Effector CD8-positive, alpha-beta T cell (primary cell): ENCODE results near the gene TENM4.

Experiments
- DNase-seq: peaks from one replicate; lab custom pipeline; 2025; lab: John Stamatoyannopoulos, UW

The TENM4 gene

DNA sequence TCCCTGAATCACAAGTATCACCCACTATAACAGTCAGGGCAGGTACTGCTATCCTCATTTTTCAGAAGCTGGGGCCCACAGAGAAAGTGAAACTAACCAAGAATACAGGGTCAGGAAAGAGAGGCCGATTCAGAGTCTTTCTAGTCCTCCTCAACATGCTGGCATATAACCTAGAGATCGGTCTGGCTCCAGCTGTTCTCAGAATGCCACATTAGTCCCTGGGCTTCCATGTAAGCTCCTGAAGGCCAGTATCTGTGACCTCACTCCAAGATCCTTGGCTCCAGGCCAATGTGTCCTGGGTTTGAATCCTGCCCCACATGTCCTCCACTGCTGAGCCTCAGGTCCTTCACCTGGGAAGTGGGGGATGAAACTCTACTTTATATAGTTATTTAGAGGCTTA lies 50.4 kb downstream of the TENM4 start:
- DNase-seq = no peak

DNA sequence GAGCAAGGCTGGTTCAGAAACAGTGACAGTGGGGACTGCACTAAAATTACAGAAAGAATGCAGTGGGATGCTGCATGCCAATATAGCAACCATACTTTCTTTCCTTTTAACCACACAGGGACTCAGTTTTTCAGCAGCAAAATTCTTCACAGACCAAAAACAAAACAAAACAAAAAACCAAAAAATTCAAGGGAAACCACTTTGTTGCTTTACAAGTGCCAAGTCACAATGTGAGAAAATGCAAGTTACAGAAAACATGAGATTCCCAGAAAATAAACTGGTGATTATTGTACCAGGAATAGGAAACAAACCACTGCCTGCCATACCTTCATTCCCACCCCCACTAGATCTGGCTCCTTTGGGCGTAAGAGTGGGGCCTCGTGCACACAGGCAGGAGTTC lies 52.6 kb downstream of the TENM4 start:
- DNase-seq = no peak

DNA sequence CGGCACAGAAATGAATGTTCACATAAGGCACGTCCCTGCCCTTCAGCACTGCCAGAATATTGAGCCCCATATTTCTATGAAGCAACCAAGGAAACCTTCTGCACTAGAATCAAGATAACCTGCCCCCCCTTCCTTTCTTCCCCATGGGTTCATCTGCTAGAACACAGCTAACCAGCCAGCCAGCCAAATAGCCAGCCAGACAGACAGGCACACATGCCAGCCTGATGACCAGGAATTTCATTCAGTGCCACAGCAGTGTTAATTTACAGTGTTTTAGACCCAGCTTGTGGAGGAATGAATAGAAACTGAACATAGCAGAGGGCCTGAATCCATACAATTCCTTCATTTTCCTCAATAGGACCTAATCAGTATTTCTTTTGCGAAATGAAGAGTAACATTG lies 57.0 kb downstream of the TENM4 start:
- no peak for DNase-seq

DNA sequence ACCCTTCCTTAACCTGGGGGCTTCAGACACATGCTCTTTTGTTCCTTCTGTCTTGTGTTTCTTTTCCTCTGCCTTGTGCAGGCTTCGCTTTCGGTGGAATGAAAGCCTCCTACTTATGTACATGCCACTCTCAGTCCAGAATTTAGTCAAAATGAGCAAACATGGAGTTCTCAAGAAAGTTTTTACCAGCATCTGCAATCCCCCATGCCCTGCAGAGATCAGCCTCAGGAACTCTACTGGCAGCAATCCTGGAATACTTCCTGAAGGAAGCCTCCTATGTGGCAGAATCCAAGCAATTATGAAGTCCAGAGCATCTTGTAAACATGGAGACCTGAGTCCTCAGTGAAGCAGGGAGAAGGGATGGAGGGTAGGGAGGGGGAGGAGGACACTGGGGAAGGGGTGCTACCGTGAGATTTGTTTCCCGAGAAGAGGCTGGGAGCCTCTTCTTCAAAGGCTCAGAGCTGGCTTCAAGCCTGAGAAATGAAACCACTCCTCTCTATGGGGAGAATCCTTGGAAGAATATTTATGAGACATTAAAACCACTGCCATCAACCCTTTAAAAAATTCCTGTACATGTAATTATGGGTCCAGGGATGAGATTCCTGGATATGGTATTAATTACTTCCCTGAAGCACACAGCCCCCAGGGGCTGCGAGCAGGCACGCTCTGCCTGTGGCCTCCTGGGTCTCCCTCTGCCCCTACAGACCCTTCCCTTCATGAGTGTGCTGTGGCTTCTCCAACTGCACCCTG lies 58.4 kb downstream of the TENM4 start:
- DNase-seq = no peak

DNA sequence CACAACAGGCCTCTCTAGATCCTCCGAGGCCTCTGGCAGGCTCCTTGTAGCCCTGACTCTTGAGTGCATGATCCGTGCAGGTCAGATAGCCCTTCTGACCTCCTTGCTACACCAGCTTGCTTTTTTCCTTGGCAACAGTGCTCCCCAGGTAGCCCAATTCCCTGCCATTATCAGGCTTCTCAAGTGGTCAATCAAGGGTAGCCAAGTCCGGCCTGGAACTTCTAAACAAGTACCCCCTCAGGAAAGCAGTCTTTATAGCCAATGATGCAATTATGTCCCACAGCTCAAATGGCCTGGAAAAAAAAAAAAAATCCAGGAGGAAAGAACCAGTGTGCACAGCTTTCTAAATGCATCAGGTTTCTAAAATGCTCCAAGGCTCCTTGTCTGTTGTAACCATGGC lies 59.8 kb downstream of the TENM4 start:
- no peak for DNase-seq

DNA sequence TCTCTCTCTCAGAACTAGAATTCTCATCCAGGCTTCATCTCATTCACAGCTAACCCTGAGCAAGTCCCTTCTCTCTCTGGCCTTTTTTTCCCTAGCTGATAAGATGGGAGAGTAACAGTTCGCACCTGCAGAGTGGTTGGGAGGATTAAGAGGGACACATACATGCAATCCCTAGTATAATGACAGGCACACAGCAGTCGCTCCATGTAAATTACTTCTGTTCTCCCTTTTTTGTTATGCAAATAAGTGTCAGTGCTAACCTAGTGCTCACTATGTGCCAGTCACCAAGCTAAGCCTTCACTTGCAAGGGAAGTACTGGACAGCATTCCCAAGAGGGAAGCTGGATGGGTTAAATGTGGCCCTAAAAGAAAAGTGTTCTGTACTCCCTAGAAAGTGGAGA lies 63.4 kb downstream of the TENM4 start:
- no peak for DNase-seq

DNA sequence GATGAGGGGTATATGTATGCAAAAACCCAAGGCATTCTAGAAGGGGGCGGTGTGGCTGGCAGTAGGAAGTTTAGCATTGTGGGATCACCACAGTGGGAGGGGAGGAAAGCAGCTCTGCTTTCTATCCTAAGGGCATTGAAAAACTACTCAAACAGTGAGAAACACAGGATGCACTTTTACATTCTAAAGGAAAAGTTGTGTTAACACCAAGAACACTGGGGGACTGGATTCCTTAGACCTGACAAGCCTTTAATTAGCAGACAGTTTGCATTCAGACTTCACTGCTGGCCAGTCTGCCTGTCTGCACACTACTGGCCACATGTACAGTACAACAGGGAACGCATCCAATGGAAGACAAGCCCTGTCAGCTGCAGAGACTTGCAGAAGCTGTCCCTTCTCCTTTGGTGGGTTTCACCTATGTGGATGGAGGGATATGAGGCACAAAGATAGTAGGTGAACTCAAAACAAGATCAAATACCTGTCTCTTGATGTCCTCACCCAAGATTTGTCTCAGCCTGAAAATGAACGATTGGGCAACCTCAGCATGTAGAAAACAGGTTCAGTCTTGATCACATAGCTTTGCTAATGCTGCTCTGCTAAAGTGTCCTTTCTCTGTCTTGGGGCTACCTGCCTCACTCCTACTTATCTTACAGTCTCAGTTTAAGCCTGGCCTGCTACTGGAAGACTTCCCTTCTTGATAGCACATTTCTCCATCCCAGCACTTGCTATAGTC lies 64.8 kb downstream of the TENM4 start:
- DNase-seq = no peak

DNA sequence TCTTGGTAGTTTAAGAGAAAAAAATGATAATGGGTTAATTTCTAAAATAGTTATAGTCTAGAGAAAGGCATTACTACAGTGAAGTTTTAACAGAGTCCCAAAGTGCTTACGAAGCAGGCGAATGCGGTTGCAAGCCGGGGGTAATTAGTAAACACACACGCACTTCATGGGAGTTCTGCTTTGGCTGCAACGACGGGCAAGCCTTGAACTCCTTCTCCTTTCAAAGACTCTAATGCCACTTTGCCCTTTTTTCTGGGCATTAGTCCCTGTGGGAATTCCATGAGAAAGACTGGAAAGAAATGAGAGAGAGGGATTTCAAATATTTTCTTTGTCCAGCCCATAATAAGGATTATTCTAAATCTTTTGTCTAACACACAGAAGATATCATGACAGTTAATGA lies 66.1 kb downstream of the TENM4 start:
- DNase-seq = no peak

DNA sequence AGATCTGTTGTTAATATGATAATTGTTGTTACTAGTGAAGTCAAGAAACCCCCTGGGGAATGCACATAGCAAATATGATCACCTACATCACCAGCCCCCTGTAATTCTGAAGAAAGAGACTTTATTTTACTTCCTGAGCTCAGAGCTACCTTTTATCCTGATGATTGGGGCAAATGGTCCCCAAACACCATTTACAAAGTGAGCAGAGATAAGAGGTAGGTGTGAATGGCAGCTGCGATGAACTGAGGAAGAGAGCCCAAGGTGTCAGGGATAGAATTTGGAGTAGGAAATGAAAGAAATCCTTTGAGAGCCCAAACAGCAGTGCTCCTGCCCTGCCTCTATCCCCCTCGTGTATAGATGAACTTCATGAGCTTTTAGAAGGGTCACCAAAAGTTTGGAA lies 69.1 kb downstream of the TENM4 start:
- no peak for DNase-seq

DNA sequence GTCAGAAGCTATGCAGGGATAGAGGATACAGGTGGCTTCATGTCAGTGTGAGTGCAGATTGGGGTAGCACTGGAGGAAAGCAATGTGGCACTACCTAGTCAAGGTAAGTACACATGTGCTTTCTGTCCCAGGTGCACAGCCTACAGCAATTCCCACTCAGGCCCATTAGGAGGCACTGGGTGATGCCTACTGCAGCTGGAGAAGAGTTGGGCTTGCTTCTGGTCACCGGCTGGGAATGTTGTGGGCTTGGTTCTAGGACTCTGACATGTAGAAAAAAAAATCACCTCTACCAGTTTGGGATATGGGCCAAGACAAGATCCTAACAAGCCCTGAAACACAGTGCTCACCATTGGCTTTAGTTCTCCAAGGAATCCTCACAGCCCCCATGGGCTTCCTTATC lies 69.7 kb downstream of the TENM4 start:
- DNase-seq = no peak

DNA sequence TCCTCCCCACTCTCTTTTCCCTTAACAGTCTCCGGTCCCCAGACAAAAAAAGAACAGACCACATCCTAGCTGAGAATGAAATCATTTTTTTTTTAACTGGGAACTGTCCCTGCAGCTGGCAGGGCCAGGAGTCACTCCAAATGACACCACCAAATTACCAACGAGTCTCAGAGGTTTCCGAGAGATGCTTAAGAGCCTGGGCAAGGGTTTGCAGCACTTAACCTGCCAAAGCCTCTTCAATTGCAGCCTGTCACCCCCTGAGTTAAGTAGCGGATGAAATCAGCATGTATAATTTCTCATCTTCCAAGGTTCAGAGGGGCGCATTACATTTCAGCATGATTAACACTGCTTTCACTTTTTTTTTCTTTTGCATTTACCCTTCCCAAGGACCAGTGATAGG lies 71.8 kb downstream of the TENM4 start:
- no peak for DNase-seq

DNA sequence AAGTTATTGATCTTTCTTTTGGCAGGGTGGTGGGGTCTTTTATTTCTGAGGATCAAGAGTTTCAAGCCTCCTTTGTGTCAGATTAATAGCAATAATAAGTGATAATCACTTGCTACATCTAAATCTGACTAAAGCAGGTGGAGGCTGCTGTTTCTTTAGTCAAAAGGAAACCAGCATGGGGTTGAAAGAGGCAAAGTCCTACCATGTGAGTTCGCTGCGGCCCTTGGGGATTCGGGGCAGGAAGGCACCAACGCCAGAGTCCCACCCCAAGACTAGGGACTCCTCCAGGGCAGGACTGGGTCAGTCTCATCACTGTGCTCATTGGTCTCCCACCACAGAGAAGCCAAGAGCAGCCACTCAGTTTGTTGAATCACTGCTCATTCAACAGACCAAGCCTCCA lies 73.0 kb downstream of the TENM4 start:
- no peak for DNase-seq

DNA sequence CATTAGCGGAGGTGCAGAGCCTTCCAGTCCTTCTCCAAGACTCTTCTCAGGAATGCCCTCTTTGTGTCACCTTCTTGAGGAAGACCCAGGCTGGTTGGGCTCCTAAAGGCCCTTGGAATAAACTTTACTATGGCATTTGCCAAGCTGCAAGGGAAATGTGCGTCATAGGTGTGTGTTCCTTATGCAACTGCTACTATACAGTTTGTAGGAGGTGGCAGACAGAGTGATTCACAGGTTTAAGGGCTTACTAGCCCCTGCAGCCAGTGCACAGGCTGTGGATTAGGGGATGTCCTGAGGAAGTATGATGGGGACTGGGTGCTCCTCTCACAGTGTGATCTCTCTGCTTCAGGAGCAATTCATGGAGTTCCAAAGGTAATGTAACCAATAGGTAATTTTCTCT lies 74.6 kb downstream of the TENM4 start:
- DNase-seq = no peak

DNA sequence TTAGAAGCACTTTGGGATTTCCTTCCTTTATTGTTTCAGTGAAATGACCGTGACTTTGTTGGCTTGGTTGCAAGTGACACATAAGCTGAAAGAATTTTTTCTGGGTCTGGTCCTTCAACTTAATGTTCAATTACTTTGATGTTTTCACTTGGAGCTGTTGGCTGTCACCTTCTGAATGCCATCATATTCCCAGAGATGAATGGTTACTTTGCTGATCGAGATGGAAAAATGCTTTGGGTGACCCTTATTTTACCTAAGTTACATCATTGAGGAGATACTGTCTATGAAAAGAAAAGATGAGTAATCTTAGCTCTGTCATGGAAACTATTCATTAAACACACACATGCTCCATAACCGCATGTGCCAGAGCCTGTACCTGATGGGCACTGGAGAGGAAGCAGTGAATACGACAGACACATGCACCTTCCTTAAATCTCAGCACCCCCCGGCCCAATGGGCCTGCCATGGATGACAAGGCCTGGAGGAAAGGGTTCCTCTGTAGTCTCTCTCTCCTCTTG lies 76.9 kb downstream of the TENM4 start:
- no peak for DNase-seq

DNA sequence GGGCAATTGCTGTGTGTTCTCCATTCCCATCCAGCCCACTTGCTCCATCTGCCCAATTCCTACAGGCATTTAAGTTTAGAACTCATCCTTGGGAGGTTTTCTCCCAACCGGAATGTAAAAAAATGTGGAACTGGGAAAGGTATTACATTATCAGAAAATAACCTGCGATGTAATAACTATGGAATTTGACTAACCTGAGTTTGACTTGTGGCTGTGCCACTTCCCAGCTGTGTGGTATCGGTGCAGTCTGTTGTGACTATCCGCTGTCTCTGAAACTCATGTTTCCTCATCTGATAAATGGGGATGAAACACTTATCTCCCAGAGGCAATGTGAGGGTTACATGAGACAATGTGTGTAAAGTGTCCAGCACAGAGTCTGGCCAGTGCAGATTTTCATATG lies 77.6 kb downstream of the TENM4 start:
- no peak for DNase-seq

DNA sequence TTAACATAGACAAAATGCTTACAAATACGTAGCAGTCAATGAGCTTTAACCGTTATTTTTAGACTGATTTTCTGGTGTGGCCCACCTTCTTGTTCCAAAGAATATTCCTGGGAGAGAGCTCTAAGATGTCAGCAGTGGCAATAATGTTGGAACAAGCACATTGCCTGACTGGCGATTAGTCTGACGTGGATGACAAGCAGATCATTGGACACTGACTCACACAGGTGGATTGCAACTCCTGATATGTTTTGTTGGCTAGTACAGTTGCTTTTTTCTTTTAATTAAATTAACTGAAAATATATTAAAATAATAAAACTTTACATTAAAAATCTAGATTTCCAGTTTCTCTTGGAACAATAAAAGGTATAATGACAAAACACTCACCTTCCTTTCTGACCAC lies 78.0 kb downstream of the TENM4 start:
- no peak for DNase-seq

DNA sequence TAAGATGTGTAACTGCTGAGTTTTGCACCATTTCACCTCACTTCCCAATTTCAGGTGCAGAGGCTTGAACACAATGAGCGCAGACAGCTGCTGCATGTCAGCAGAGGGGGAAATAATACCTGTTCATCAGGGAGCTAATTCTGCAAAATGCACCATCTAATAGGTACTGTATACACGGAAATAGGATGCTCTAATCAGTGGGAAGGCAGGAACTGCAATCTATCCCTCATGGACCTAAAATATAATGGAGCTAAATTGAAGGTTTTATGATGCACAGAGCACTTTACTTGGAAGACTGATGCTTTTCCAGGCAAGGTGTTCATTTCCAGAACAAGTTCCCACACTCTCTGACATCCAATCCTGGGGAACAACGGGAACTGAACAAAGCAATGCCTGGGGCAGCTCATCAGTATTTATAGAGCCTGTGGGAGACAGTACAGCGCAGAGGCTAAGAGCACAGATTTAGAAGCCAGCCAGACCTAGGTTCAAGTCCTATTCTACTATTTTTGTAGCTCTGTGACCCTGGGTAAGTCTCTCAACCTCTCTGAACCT lies 78.5 kb downstream of the TENM4 start:
- DNase-seq = no peak

DNA sequence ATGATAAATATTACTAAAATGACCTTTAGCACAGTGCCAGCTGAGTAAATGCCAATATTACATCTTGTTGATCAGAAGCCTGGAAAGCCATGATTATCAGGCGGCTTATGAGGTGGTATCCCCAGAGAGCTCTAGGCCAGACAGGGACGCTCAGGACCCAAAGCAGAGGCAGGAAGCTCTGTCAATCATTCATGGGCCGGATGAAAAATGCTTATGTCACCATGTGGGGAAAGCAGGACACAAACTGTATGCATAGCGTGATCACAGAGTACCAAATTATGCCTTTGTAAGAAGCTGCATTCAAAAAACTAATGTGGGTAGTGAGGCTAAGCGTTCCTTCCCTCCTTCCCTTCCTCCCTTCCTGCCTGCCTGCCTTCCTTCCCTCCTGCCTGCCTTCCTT lies 82.6 kb downstream of the TENM4 start:
- DNase-seq = no peak

DNA sequence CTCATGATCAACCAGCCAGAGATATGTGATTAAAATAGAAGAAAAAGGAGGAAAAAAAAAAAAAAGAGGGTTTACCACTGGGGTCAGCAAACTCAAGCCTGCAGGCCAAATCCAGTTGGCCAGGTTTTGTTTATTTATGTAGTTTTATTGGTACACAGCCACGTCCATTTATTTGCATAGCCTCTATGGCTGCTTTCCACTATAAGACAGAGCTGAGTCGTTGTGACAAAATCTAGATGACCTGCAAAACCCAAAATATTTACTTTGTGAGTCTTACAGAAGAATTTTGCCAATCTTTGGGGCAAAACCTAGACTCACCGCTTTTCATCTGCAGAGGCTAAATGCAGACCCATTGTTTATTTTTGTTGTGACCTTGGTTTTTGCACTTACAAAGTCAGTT lies 87.1 kb downstream of the TENM4 start:
- no peak for DNase-seq

DNA sequence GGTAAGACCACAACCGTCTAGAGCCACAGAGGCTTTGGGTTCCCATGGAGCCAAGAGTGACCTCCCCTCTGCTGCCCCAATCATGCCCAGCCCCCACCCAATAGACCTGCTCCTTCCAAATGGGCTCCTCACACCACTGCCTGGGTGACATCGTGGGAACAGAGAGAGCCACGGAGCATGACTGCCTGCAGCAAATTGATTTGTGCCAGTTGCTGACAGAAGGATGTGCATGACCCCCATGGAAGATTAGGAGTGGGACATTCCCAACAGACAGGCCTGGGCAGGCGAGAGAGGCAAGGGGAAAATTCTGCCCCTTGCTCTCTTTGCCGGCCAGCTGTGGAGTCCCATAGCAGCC lies 88.5 kb downstream of the TENM4 start:
- DNase-seq = no peak

DNA sequence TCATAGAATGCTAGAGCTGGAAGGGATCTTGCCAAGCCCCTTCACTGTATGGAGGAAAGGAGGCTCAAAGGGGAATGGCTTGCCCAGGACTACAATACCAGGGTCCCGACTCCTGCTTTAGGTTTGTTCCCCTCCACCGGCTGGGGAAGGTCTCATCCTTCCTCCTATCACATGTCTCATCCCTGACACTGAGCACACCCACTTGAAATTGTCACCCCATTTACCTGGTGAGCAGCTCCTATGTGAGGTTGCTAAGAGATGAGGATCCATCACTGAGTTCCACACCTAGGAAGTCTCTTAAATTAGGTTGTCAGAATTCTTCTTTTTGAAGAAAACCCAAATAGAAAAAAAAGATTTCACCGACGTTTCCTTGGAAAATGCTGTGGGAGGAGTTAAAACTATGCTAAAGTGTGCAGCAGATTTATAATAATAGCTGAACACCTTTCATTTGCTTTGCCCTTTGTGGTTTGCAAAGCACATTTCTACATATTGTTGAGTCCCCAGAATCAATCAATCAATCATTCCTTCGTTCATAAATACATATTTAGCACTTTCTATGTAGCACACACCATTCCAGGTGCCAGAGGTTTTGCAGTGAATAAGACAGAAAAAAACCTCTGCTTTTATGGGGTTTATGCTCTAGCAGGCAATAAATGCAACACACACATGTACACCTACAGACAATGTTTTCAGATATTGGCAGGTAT lies 91.7 kb downstream of the TENM4 start:
- no peak for DNase-seq

DNA sequence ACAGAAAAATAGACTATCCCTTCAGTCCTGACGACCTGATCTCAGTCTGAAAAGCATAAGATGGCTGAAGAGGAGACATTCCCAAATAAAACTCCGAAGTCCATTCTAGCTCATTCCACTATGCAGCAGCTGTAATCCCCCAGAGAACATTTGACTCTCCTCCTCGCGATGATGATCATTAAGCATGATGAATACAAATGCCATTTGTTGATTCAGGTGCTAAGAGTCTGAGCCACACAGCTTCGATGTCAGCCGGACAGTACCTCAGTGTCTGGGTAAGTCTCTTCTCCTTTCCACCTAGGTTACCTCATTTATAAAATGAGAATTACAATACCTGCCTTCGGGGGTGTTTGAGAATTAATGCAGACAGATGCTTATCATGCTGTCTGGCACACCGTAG lies 94.8 kb downstream of the TENM4 start:
- no peak for DNase-seq
